GM19099 (cell line): ENCODE measurements around the gene MYH2.

ENCODE experiments used
- POLR2A ChIP-seq: IDR thresholded peaks from 3 replicates; pipeline ENCODE4 v1.6.1; 2011; ENCODE audit warnings: low read depth; ENCODE audit not compliant: insufficient read length; ENCODE audit errors: extremely low read depth

Gene MYH2

GRCh38 chr17:10521949-10522348 lies 27.5 kb downstream of the MYH2 start:
- TF ChIP-seq POLR2A: no peak

GRCh38 chr17:10518271-10519037 lies 31.0 kb downstream of the MYH2 start, which contains the start of gene MYH1:
TSS of gene MYH1 (minus strand) at chr17:10518542. CDS start at chr17:10516642, 1,900 bp downstream.
- no peak for TF ChIP-seq POLR2A

- no peak for TF ChIP-seq POLR2A
Observed at GRCh38 chr17:10516638-10517037, 32.8 kb downstream of the MYH2 start.

GRCh38 chr17:10516065-10516464 lies 33.4 kb downstream of the MYH2 start:
- TF ChIP-seq POLR2A: no peak

GRCh38 chr17:10513299-10514067 lies 36.0 kb downstream of the MYH2 start:
- no peak for TF ChIP-seq POLR2A

GRCh38 chr17:10512856-10513255 lies 36.6 kb downstream of the MYH2 start:
- no peak for TF ChIP-seq POLR2A

- TF ChIP-seq POLR2A: no peak
Observed at GRCh38 chr17:10499950-10500349, 49.5 kb downstream of the MYH2 start.

- no peak for TF ChIP-seq POLR2A
Observed at GRCh38 chr17:10492004-10492403, 57.5 kb downstream of the MYH2 start.

GRCh38 chr17:10482252-10482651 lies 67.2 kb downstream of the MYH2 start:
- TF ChIP-seq POLR2A: no peak

- TF ChIP-seq POLR2A: no peak
Observed at GRCh38 chr17:10477701-10478100, 71.8 kb downstream of the MYH2 start.

- no peak for TF ChIP-seq POLR2A
Observed at GRCh38 chr17:10474536-10474935, 74.9 kb downstream of the MYH2 start.

- no peak for TF ChIP-seq POLR2A
Observed at GRCh38 chr17:10471858-10472257, 77.6 kb downstream of the MYH2 start.
